Stimulated activated CD4-positive, alpha-beta T cell treated with anti-CD3 and anti-CD28 coated beads, Interleukin-1b, Interleukin-23, amount 100 ng/mL, for 48 hours (primary cell): ENCODE data around the gene CYBC1.
"Not testable (repeated sequence)": the region's sequence is repeated elsewhere in the genome, so short reads cannot be mapped to it uniquely, and the experiment has no call there.

ENCODE experiments used
- DNase-seq: peaks from one replicate; pipeline ENCODE4 v3.0.0-alpha.2; 2020

CYBC1 gene

DNA sequence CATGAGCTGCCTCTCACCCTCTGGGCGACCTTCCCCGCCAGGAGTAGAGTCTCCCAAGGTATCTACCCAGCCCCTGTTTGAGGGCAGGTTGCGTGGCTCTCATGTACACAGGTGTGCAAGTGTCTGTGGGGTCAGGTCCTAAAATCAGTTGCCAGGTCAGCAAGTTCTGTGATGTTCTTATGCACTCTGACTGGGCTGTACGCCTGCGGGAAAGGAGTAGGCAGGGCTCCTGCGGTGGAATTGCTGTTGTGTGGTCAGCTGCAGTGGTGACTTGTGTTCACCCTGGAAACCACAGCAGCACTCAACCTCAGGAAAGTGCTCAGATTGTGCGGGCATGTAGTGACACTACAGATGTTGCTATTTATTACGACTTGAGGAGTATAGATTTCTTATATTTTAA is 27.4 kb upstream of the CYBC1 start:
- DNase-seq, result no peak

DNA sequence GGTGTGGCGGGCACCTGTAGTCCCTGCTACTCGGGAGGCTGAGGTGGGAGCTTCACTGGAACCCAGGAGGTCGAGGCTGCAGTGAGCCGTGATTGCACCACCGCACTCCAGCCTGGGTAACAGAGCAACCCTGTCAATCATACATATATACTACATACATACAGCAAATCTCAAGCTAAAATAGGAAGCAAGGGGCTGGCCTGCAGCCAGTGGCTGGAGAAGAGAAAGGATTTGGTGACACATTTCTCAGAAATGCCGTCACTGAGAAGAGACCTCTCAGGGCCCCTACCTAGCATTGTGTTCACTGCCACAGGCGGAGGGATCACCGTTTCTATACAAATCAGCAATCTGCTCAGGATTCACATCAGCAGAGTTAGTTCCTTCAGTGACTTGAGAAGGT is 24.9 kb upstream of the CYBC1 start:
- DNase-seq, result no peak

DNA sequence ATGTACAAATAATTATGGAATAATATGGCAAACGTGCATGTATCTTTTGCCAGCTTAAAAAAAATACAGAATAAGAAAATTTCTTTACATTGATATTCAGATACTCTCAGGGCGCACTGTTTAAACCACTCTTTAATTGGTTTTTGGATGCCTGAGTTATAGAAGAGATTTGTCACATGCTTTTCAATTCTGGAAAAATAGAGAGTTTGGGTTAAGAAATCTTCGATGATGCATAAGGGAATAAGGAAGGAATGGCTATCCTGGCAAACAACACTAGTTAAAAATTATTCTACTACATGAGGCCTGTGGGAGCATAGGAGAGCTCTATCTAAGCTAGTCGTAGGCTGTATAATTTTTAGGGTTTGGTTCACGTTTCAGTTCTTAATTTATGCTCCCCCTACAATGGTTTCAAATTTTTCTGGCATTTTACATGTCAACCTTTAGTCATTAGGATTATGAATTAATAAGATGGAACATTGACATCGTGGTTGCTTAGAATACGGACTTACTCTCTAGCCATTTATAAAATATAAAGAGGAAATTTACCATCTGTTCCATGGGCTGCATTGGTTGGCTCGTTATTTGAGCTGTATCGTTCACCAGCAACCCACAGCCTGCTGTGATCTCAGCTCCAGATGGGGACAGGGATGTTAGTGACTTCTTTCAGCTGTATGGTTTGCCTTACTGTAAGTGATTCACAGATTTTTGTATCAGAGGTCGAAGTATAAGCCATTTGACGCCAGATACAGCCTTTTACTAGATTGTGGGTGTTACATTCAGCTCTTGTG is 23.9 kb upstream of the CYBC1 start:
- DNase-seq, result no peak

DNA sequence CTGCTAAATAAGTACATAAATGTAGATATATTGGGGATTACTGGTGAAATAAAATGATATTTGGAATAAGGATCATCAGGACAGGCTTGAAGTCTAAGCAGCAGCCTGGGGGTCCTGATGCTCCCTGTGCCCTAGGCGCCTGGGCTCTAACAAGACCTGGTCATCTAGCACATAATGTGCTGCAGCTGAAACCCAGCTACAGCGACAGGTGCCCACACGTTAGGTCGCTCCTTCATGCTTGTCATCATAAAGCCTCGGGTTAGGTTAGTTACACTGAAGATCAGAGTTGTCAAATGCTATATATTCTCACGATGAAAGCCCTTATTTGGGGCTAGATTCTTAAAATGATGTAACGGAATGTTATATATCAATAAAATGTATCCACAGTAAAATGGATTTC is 19.5 kb upstream of the CYBC1 start:
- DNase-seq, result no peak

DNA sequence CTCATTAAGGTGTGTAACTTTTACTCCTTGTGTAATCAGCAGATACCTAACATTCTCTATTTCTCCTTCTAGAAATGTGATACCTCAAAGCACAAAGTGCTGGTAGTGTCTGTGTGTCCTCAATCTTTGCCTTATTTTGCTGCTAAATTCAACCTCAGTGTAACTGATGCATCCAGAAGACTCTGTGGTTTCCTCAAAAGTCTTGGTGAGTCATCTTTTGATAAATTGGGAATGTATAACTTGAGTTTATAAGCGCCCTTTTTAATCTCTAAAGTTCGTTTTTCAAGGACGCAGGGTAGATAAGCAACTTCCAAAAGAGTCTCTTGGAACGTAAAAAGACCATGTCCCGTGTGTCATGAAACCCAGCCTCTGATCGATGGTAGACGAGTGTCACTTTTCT is 18.1 kb upstream of the CYBC1 start:
- DNase-seq, result no peak

DNA sequence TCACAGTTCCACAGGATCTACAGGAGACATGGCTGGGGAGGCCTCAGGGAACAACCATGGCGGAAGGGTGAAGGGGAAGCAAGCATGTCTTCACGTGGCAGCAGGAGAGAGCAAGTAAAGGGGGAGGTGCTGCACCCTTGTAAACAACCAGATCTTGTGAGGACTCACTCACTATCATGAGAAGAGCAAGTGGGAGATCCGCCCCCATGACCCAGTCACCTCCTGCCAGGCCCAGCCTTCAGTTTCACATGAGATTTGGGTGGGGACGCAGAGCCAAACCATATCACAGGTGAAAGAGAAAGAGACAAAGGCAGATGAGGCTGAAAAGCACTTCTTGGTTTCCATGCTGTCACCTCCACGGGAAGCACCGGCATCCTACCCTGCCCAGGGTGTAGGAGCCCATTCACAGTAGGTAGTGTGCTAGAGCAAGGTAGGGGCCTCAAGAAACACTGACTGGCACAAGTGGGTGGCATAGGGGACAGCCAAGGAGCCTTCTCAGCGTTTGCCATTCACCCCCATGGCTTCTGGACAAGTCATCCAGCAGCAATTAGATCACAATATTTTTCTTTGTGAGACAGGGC is 14.6 kb upstream of the CYBC1 start:
- no peak for DNase-seq

DNA sequence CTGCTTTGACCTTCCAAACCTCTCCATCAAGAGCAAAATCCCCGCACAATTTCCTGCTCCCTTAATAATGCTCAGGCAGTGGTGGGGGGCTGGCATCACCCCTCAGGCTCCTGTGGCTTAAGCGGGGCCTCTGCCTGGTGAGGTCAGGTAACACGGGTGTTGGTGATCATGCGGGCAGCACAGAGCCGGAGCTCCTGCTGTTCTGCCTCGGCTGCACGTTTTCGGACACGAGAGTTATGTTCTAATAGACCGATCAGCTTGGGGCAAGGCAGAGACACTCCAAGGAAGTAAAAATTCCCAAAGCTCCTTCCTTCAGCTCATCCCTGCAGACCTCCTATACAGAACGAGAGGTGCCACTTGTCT is 14.0 kb upstream of the CYBC1 start:
- DNase-seq, result no peak

DNA sequence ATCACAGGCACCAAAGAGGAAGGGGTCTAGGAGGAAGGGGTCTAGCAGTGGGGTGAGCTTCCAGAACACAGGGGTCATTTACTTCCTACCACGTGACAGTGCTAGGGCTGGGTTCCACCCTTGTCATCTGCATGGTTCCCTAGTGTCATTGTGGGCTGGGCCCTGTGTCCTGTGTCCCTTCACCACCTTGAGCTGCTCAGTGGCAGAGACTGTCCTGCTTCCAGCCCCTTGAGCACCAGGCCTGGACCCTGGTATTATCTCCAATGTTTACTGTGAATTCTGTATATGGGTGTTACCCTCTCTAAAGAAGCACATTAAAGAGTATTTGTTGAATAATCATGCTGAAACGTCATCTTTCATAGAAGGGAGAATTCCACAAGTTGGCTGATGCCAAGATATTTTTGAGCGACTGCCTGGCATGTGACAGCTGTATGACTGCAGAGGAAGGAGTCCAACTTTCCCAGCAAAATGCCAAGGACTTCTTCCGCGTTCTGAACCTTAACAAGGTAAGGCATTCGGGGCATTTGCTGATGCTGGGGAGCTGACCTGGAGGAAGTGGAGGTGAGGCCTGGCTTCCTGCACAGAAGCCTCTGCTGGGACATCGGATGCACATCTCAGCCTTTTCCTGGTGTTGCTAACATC is 13.5 kb upstream of the CYBC1 start:
- no peak for DNase-seq

DNA sequence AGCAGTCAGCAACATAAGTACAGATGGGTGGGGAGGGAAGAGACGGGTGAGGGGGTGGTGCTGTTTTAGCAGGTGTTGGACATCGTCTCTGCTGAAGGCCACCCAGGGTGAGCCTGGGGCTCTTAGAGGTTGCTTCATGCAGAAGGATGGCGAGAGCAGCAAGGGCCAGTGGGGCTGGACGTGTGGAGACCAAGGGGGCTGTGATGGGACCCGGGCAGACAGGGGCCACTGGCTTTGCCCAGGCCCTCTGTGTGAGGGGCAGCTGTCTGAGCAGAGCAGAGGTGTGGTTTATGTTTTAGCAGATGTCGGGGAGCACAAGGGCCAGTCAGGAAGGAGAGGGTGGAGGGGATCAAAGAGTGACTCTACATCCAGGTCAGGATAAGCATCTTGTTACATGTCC is 12.8 kb upstream of the CYBC1 start:
- DNase-seq, result no peak

DNA sequence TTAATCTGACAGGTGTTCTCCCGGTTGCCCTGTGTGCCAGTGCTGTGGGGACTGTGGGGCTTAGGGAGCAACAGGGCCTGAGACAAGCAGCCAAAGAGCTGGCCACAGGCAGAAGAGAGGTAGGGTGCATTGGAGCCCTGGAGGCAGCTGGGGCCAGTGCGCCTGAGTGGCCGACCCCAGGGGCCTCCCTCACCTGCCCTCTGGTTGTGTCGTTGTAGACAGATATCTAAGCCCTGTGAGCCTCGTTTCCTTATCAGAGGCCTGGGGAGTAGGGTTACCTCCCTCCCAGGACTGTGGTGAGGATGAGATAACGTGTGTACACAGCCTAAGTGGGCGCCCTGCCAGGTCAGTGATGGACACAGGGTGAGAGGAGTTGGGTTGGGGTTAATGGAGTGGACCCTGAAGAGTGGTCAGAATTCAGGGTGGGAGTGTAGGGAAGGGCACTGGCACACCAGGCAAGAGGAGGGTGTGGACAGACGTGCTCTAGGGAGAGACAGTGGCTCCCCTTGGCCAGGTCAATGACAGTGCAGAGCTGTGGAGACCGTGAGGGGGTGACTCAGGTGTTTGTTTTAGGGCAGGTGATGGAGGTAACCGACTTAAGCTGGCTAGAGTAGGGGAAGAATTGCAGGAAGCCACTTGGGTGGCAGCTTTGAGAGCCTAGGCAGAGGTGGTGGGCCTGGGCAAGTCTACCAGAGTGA is 11.4 kb upstream of the CYBC1 start:
- no peak for DNase-seq

DNA sequence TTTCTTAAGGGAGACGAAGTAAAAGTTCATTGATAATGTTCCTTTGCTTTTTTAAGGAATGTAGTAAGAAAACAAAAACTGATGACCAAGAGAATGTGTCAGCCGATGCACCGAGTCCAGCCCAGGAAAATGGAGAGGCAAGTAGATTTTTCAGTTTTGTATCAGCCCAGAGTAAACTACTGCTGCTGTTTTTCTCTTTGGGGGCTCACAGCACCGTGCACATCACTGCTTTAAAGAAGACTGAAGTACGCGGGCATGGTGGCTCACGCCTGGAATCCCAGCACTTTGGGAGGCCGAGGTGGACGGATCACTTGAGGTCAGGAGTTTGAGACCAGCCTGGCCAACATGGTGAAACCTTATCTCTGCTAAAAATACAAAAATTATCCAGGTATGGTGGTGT is 9.4 kb upstream of the CYBC1 start:
- not testable (repeated sequence) for DNase-seq

DNA sequence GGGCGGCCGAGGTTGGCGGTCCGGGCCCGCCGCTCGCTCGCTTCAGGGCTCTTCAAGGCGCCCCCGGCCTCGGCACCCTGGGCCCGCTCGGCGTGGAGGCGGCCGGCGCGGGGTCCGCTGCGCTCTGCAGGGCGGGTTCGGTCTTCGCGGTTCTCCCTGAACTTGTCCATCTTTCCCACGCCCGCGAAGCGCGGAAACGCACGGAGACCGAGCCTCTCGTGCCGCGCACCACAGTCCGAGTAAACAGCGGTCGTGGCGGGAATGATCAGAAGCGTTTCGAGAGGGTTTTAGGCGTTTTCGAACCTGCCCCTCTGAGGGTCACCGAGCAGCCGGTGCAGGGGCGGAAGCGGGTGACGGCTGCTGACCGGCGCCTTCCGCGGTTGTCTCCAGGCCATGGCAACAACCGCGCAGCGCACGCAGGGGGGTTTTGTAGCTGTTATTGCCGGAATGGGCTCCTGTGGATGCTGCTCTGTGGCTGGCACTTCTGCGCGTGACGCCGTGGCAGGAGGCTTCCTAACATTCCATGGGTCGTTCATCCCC is 8.4 kb upstream of the CYBC1 start:
- no peak for DNase-seq

DNA sequence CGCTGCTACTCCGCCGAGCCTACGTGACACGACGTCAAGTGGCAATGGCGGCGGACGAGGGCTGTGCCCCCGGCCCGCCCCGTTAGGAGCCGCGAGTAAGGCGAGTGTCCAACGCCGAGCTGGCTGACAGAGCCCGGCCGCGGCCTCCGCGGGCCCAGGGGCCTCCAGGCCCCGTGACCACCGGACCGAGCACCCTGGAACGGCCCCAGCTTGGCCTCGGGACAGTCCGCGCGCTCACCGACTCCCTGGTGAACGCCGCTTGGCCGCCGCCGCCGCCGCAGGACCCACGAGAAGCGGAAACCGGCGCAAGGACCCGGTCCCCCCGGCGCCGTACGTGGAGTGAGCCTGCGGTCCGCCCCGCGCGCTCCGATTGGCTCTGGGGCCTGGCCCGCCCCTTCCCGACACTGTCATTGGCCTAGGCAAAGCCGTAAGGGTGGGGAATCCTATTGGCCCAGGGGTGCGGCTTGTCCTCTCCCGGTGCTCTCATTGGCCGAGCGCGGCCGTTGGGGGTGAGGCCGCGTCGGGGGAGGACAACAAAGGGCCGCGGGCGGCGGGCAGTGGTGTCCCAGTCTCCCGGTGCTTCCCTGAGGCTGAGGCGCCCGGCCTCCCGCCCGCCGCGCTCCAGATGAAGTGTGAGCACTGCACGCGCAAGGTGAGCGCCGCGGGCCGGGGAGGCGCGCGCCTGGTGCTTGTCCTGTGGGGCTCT is 7.8 kb upstream of the CYBC1 start, which contains the start of gene NARF:
Gene NARF, plus strand, starts transcription at position 563 of the 706 bp plus-strand sequence. Its CDS starts 63 bp downstream, at position 626.
- DNase-seq, result peak; percentile 97

DNA sequence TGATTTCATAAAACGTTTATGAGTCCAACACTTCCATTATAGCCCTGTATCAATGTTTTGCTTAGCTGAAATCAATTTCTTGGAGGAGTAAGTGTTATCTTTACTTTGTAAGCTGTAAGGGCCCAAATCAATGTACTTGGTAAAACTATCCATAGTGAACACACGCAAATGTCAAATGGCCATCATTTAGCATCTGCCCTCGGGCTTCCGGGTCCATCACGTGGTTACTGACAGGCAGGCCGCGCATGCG is 7.3 kb upstream of the CYBC1 start:
- no peak for DNase-seq

DNA sequence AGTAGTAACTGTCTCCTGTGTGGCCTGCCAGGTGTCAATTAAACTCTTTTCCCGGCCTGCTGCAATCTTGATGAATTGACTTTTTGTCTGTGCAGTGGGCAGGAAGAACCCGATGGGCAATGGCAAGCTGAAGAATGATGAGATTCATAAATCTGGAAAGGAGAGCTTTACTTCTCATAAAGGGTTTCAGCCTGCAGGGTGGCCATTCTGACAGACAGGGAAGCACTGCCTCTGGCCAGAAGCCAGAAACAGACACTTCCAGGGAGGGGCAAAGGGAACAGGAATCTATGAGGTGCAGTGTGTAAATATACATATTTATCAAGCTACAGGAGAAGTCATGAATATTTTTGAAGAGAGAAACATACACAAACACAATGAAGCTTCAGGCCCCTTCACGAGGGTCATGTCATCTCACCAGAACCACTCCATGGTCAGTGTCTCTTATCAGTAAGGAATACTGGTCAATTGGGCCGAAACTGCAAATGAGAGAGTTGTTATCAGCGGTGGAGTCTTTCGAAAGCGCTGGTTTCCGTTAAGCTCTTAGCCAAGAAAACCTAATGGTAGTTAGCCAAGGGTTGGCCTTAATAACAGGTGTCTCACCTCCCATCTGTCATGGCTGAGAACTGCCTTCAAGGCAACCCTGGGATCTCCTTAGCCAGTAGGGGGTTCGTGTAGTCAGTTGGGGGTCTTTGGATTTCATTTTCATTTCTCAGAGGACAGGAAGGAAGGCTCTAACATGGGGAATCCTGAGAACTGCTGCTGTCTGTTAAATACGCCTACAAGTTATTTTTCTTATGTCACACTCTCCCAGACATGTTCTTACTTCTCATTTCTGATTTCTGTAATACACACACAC is 6.7 kb upstream of the CYBC1 start:
- no peak for DNase-seq

DNA sequence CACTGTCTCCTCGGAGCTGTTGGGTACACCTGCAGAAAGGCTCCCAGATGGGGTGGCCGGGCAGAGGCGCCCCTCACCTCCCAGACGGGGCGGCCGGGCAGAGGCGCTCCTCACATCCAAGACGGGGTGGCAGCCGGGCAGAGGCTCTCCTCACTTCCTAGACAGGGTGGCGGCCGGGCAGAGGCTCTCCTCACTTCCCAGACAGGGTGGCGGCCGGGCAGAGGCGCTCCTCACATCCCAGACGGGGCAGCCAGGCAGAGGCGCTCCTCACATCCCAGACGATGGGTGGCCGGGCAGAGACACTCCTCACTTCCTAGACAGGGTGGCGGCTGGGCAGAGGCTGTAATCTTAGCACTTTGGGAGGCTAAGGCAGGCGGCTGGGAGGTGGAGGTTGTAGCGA is 3.2 kb upstream of the CYBC1 start:
- not testable (repeated sequence) for DNase-seq

DNA sequence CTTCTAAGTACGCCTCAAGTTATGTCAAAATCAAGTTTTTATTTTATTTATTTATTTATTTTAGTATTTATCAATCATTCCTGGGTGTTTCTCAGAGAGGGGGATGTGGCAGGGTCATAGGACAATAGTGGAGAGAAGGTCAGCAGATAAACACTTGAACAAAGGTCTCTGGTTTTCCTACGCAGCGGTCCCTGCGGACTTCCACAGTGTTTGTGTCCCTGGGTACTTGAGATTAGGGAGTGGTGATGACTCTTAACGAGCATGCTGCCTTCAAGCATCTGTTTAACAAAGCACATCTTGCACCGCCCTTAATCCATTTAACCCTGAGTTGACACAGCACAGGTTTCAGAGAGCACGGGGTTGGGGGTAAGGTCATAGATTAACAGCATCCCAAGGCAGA is 2.6 kb upstream of the CYBC1 start:
- not testable (repeated sequence) for DNase-seq

DNA sequence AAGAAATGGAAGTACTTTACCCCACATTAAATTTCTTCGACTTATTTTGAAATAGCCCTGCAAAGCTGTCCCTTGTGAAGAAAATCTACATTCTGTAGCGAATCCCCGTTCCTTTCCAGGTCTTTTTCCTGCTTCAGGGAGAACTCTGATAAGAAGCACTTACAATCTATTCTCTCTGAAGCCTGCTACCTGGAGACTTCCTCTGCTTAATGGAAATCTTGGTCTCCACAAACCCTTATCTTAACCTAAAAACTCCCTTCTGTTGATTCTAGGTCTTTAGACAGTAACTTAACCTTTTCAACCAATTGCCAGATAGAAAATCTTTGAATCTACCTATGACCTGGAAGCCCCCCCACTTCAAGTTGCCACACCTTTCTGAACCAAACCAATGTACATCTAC is 1.6 kb upstream of the CYBC1 start:
- DNase-seq, result no peak

DNA sequence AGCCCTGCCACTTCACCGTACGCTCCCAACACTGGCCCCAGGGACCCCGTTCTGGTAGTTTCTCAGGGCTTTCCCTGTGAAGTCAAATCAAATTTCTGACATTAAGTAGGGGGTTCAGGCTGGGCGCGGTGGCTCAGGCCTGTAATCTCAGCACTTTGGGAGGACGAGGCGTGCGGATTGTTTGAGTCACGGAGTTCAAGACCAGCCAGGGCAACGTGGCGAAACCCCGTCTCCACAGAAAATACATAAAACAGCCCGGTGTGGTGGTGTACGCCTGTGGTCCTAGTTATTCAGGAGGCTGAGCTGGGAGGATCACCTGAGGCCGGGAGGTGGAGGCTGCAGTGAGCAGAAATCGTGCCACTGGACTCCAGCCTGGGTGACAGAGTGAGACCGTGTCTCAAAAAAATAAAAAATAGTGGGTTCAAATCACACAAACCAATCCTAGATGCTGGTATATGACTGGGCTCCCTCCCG is 632 bp downstream of the CYBC1 start:
- peak; percentile 63 for DNase-seq

DNA sequence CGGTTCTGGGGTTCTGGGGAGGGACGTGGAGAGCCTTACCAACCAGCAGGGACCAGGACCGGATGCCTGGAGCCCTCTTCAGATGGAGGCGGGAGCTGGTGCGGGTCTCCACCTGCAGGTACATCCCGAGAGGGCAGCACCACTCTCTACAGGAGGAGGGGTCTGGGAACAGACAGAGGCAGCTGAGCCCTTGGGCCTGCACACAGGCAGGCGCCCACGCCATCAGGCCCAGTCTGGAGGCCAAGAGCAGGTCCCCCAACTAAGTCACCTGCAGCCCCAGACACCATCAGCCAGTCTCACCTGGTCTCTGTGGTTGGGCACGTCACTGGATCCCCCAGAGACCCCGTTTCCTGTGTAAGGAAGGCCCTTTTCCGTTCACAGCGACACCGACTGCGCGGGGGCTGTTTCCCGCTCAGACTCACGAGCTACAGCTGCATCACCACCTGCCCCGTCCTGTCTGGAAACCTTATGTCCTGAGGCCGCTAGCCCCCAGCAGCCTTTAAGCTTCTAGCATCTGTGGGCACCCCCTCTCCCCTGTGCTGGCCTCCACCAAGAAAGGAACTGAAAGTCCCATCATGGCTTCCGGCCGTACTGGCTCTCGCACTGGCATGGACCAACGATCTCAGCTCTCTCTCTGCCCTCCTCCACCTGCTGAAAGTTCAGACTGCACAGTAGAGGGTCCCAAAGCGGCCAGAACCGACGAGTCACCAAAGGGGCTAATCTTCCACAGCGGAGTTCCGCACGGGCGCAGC is 1.2 kb downstream of the CYBC1 start:
- DNase-seq, result peak; percentile 71

DNA sequence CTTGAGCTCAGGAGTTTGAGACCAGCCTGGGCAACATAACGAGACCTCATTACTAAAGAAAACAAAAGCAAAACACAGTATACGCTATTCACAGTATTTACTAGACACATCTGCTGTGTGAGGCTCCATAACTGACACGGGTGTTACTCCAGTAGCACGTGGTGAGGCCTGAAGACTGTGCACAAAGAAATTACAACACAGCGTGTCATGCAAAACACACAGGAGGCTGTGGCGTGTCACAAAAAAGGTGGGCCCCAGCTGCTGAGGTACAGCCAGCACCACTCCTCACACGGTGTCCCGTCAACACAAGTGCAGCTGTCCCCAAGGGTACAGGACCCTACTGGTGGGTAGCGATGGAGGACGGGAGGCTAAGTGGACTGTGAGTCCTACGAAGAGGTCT is 2.7 kb downstream of the CYBC1 start:
- DNase-seq, result peak; percentile 39
